ENCODE results near the gene ITIH5.

Gene ITIH5

DNA sequence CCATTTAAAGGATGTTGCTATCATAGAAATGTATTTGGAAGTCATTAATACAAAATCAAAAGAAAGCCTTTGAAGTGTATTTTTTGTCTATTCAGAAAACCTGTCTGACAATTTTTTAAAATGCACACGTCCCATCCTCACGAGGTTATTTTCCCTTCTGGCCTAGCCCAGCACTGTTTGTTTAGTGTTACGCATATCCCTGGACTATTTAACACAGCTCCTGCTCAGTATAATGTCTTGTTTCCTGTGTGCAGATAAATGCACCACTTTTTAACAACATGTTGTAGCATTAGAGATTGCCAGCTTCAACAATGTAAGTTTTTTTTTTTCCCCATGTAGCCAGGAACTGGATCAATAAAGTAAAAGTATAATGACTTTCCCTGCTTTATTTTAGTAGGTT, 153.3 kb downstream of the ITIH5 start:
- H3K9me3 ChIP-seq (ENCODE audit: control insufficient read depth in 1 of 2, low read length in 2 of 2) = peaks cover 0 to 3% of the 10 kb centered on the region in 2 donors
- H3K4me3 ChIP-seq (ENCODE audit: low read depth in 1 of 2, low read length in 2 of 2) = no peak overlapping the region
- no peak overlapping the region for H3K27ac ChIP-seq (ENCODE audit: low read depth, low read length)
- no peaks in the 10 kb centered on the region for H3K36me3 ChIP-seq (ENCODE audit: control insufficient read depth in 1 of 2, insufficient read depth in 2 of 2, low read length in 2 of 2)
- H3K27me3 ChIP-seq (ENCODE audit: control insufficient read depth in 1 of 2, insufficient read depth in 2 of 2, low read length in 2 of 2) = no peaks in the 10 kb centered on the region
- H3K4me1 ChIP-seq (ENCODE audit: control insufficient read depth in 1 of 2, insufficient read depth in 2 of 2, low read length in 2 of 2) = no peaks in the 10 kb centered on the region
- no peak overlapping the region for H3K9ac ChIP-seq (ENCODE audit: low read depth in 1 of 2, low read length in 2 of 2)

DNA sequence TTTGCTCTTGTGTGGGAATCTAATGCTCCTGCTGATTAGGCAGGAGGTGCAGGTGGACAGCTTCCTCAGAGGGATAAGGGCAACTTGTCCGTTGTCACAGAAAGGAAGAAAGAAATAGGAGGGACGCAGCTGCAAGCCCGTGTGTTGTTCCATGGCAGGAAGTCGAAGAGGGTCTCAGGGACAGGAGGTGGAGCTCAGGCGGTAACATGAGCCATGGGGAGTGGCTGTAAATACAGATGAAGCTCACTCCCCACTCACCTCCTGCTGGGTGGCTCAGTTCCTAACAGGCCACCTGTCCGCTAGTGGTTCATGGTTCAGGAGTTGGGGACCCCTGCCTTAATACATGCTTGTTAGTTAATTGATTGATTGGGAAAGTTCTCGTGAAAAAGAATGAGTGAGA, 154.3 kb downstream of the ITIH5 start:
- Histone ChIP-seq H3K4me3 (ENCODE audit: low read depth in 1 of 2, low read length in 2 of 2) (no peak overlapping the region), H3K9me3 (ENCODE audit: control insufficient read depth in 1 of 2, low read length in 2 of 2) (peaks cover 0 to 3% of the 10 kb centered on the region in 2 donors)

DNA sequence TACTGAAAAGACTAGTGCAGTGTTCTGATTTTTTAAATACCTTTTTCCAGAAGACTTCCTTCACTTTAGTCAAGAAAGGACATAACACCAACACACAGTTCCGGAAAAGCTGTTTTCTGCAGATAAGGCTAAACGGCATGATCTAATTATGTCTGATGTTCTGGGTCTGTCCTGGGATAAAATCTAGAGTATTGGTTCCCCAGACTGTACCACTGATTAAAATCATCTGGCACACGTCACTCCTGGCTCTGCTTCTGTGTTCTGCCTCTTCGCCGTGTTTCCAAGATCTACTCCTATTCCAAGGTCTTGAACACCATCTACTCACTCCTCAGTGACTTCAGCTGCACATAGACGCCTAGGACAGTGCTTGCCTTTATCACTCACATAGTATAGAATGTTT, 155.2 kb downstream of the ITIH5 start:
- no peak overlapping the region for H3K9ac ChIP-seq (ENCODE audit: low read depth in 1 of 2, low read length in 2 of 2)
- H3K9me3 ChIP-seq (ENCODE audit: control insufficient read depth in 1 of 2, low read length in 2 of 2) = peaks cover 0 to 3% of the 10 kb centered on the region in 2 donors
- H3K36me3 ChIP-seq (ENCODE audit: control insufficient read depth in 1 of 2, insufficient read depth in 2 of 2, low read length in 2 of 2) = no peaks in the 10 kb centered on the region
- no peaks in the 10 kb centered on the region for H3K27me3 ChIP-seq (ENCODE audit: control insufficient read depth in 1 of 2, insufficient read depth in 2 of 2, low read length in 2 of 2)
- H3K4me1 ChIP-seq (ENCODE audit: control insufficient read depth in 1 of 2, insufficient read depth in 2 of 2, low read length in 2 of 2) = no peaks in the 10 kb centered on the region
- H3K27ac ChIP-seq (ENCODE audit: low read depth, low read length) = no peak overlapping the region
- H3K4me3 ChIP-seq (ENCODE audit: low read depth in 1 of 2, low read length in 2 of 2) = no peak overlapping the region

More for the DNA sequence above, 154.3 kb downstream of the ITIH5 start:
- Histone ChIP-seq H3K36me3 (ENCODE audit: control insufficient read depth in 1 of 2, insufficient read depth in 2 of 2, low read length in 2 of 2) (no peaks in the 10 kb centered on the region), H3K9ac (ENCODE audit: low read depth in 1 of 2, low read length in 2 of 2) (no peak overlapping the region), H3K27ac (ENCODE audit: low read depth, low read length) (no peak overlapping the region), H3K4me1 (ENCODE audit: control insufficient read depth in 1 of 2, insufficient read depth in 2 of 2, low read length in 2 of 2) (no peaks in the 10 kb centered on the region), H3K27me3 (ENCODE audit: control insufficient read depth in 1 of 2, insufficient read depth in 2 of 2, low read length in 2 of 2) (no peaks in the 10 kb centered on the region)

Data from duodenal mucosa (tissue), 2 donors.